HepG2 (cell line): ENCODE results near the gene MORN3. TPM values are rescaled to one million over a fixed set of nuclear protein-coding genes. Genes with fewer than 3 reads are reported as not detected.

ENCODE experiments used
- CBFB ChIP-seq: sonication (generic); formaldehyde crosslinking; IDR thresholded peaks from 2 replicates; pipeline ENCODE4 v1.4.0; 2020; ENCODE audit warnings: missing genetic modification reagents
- CENPX ChIP-seq: sonication (generic); formaldehyde crosslinking; IDR thresholded peaks from 2 replicates; pipeline ENCODE4 v1.9.0; 2021; ENCODE audit warnings: mild to moderate bottlenecking, missing genetic modification reagents, moderate library complexity
- CHCHD3 ChIP-seq: sonication (generic); formaldehyde crosslinking; IDR thresholded peaks from 2 replicates; pipeline ENCODE4 v1.8.0; 2022; ENCODE audit warnings: mild to moderate bottlenecking, missing genetic modification reagents, moderate library complexity
- HDAC1 ChIP-seq: sonication (generic); formaldehyde crosslinking; IDR thresholded peaks from 2 replicates; pipeline ENCODE4 v1.5.1; 2020; ENCODE audit warnings: mild to moderate bottlenecking, missing genetic modification reagents
- HDAC2 ChIP-seq: sonication (generic); formaldehyde crosslinking; IDR thresholded peaks from 2 replicates; pipeline ENCODE4 v1.4.0; 2020; ENCODE audit warnings: missing genetic modification reagents
- HOXA7 ChIP-seq: sonication (generic); formaldehyde crosslinking; IDR thresholded peaks from 2 replicates; pipeline ENCODE4 v1.8.1; 2022; ENCODE audit warnings: mild to moderate bottlenecking, missing genetic modification reagents, moderate library complexity
- KDM2A ChIP-seq: sonication (generic); formaldehyde crosslinking; IDR thresholded peaks from 2 replicates; pipeline ENCODE4 v1.4.0; 2020; ENCODE audit warnings: low read depth, missing genetic modification reagents, borderline replicate concordance
- KMT2B ChIP-seq: IDR thresholded peaks from 2 replicates; pipeline ENCODE4 v1.6.1; 2016; ENCODE audit warnings: missing genetic modification reagents, missing compliant biosample characterization
- POLR2A ChIP-seq, 2 experiments: IDR thresholded peaks; 2 replicates each; pipeline ENCODE4 v1.6.1; 2011; ENCODE audit warnings: low read depth in 2 of 2, low read length in 2 of 2, mild to moderate bottlenecking in 1 of 2, moderate library complexity in 1 of 2; ENCODE audit not compliant: insufficient read depth in 1 of 2
- ZNF605 ChIP-seq: sonication (generic); formaldehyde crosslinking; IDR thresholded peaks from 2 replicates; pipeline ENCODE4 v1.8.0; 2022; ENCODE audit warnings: mild to moderate bottlenecking, missing genetic modification reagents
- ZNF747 ChIP-seq: sonication (generic); formaldehyde crosslinking; IDR thresholded peaks from 2 replicates; pipeline ENCODE4 v1.8.1; 2023; ENCODE audit warnings: missing genetic modification reagents, mild to moderate bottlenecking, borderline replicate concordance
- polyA plus RNA-seq, 8 experiments: library from polyadenylated mRNA; depleted of rRNA in 3 of 8; stranded (reverse) in 7 of 8; unstranded in 1 of 8; fragments of >200 nt; fragmentation: Illumina TruSeq in 4 of 8; extraction: Trizol in 4 of 8; gene quantifications; 2 replicates each; pipeline versions ENCODE4 v1.2.1 to v1.2.3, GENCODE V29; 2011 to 2016; ENCODE audit warnings: low read depth in 4 of 8, missing spikeins in 1 of 8, mixed read lengths in 1 of 8; ENCODE audit not compliant: insufficient read depth in 1 of 8
- total RNA-seq, 5 experiments: library from RNA; depleted of rRNA; stranded (reverse); fragments of >200 nt; fragmentation: Illumina TruSeq; extraction: Trizol; gene quantifications; 2 replicates each; pipeline ENCODE4 v1.2.3, GENCODE V29; 2016; ENCODE audit warnings: low read depth in 1 of 5
- TF ChIP-seq, protein P1 (sequence below): IDR thresholded peaks from 2 replicates; pipeline ENCODE4 v1.6.1; 2012; ENCODE audit warnings: low read depth, low read length, improper control_type of control experiment
- TF ChIP-seq, protein P2 (sequence below): sonication (generic); formaldehyde crosslinking; IDR thresholded peaks from 2 replicates; pipeline ENCODE4 v1.8.0; 2023; ENCODE audit warnings: mild to moderate bottlenecking, missing genetic modification reagents
- TF ChIP-seq, protein P3 (sequence below): sonication (generic); formaldehyde crosslinking; IDR thresholded peaks from 2 replicates; pipeline ENCODE4 v1.4.0; 2020; ENCODE audit warnings: missing genetic modification reagents
- TF ChIP-seq, protein P4 (sequence below): sonication (generic); formaldehyde crosslinking; IDR thresholded peaks from 2 replicates; pipeline ENCODE4 v1.9.0; 2021; ENCODE audit warnings: missing genetic modification reagents, borderline replicate concordance
- TF ChIP-seq, protein P5 (sequence below): sonication (generic); formaldehyde crosslinking; IDR thresholded peaks from 2 replicates; pipeline ENCODE4 v1.5.0; 2020; ENCODE audit warnings: mild to moderate bottlenecking, missing genetic modification reagents, moderate library complexity

The MORN3 gene
- total and polyA plus RNA-seq, 2 of the 13 experiments (the other 11 are each of a cell fraction or from before 2014, with no cell fraction given), result 1.1 to 2.0 TPM

DNA sequence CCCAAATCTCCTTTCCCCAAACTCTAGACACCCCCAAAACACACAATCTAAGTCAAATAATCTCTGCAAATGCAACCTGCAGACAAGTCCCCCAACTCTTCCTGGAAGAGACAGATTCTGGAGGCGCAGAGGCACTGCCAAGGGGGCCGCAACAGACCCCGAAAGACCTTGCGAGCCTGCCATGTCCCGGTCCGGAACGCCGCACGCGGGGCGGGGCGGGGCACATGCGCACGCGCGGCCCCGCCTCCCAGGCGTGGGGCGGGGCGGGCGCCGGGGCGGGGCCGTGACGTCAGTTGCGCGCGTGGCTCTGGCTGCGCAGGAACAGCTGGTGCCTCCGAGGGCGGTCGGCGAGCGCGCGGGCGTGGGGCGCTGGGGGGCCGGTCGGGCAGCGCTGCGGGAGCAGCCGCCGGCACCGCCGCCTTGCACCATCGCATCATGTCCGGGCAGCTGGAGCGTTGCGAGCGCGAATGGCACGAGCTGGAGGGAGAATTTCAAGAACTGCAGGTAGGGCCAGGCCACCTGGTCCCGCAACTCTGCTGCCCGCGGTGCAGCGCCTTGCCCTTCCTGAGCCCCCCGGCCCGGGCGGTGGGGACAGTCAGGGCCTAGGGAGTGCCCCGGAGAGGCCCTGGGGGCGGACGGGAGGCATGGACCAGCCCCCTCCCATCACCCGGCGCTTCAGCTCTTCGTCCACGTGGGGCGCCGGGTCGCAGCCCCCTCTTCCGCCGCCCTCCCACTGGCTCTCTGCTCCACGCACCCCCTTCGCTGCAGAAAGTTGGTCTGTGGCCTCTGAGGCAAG is 43.2 kb upstream of the MORN3 start, which contains the start of gene TMEM120B (continued):
- TF ChIP-seq, protein P1, sequence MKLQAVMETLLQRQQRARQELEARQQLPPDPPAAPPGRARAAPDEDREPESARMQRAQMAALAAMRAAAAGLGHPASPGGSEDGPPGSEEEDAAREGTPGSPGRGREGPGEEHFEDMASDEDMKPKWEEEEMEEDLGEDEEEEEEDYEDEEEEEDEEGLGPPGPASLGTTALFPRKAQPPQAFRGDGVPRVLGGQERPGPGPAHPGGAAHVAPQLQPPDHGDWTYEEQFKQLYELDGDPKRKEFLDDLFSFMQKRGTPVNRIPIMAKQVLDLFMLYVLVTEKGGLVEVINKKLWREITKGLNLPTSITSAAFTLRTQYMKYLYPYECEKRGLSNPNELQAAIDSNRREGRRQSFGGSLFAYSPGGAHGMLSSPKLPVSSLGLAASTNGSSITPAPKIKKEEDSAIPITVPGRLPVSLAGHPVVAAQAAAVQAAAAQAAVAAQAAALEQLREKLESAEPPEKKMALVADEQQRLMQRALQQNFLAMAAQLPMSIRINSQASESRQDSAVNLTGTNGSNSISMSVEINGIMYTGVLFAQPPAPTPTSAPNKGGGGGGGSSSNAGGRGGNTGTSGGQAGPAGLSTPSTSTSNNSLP, result no peak
- TF ChIP-seq HDAC1 (CRISPR knock-in tag), result peak; percentile 71; the same call in 1 of the 2 replicates
- no peak for TF ChIP-seq ZNF747 (CRISPR knock-in tag)
- no peak for TF ChIP-seq CHCHD3 (CRISPR knock-in tag)
- TF ChIP-seq, protein P2, sequence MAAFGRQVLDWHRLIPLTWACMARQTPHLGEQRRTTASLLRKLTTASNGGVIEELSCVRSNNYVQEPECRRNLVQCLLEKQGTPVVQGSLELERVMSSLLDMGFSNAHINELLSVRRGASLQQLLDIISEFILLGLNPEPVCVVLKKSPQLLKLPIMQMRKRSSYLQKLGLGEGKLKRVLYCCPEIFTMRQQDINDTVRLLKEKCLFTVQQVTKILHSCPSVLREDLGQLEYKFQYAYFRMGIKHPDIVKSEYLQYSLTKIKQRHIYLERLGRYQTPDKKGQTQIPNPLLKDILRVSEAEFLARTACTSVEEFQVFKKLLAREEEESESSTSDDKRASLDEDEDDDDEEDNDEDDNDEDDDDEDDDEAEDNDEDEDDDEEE, result no peak
- peak; percentile 35; the same call in 1 of the 2 replicates for TF ChIP-seq KMT2B (CRISPR knock-in tag)
- peak; percentile 59; the same call in 1 of the 2 replicates for TF ChIP-seq KDM2A (CRISPR knock-in tag)
- no peak for TF ChIP-seq ZNF605 (CRISPR knock-in tag)
- TF ChIP-seq CBFB (CRISPR knock-in tag), result no peak
- TF ChIP-seq, protein P3, sequence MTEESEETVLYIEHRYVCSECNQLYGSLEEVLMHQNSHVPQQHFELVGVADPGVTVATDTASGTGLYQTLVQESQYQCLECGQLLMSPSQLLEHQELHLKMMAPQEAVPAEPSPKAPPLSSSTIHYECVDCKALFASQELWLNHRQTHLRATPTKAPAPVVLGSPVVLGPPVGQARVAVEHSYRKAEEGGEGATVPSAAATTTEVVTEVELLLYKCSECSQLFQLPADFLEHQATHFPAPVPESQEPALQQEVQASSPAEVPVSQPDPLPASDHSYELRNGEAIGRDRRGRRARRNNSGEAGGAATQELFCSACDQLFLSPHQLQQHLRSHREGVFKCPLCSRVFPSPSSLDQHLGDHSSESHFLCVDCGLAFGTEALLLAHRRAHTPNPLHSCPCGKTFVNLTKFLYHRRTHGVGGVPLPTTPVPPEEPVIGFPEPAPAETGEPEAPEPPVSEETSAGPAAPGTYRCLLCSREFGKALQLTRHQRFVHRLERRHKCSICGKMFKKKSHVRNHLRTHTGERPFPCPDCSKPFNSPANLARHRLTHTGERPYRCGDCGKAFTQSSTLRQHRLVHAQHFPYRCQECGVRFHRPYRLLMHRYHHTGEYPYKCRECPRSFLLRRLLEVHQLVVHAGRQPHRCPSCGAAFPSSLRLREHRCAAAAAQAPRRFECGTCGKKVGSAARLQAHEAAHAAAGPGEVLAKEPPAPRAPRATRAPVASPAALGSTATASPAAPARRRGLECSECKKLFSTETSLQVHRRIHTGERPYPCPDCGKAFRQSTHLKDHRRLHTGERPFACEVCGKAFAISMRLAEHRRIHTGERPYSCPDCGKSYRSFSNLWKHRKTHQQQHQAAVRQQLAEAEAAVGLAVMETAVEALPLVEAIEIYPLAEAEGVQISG (CRISPR knock-in tag), result 0 out of 2 replicates have a peak, but pooled peaks have one; percentile 12
- TF ChIP-seq POLR2A (IDR thresholded peaks at IDR 0.05; ENCODE audit: insufficient read depth in 1 of 2, low read depth in 2 of 2, low read length in 2 of 2), result peak; percentile 78 to 88
- no peak for TF ChIP-seq HOXA7 (CRISPR knock-in tag)
- no peak for TF ChIP-seq CENPX (CRISPR knock-in tag)
- peak; percentile 26; the same call in 1 of the 2 replicates for TF ChIP-seq HDAC2
- TF ChIP-seq, protein P4, sequence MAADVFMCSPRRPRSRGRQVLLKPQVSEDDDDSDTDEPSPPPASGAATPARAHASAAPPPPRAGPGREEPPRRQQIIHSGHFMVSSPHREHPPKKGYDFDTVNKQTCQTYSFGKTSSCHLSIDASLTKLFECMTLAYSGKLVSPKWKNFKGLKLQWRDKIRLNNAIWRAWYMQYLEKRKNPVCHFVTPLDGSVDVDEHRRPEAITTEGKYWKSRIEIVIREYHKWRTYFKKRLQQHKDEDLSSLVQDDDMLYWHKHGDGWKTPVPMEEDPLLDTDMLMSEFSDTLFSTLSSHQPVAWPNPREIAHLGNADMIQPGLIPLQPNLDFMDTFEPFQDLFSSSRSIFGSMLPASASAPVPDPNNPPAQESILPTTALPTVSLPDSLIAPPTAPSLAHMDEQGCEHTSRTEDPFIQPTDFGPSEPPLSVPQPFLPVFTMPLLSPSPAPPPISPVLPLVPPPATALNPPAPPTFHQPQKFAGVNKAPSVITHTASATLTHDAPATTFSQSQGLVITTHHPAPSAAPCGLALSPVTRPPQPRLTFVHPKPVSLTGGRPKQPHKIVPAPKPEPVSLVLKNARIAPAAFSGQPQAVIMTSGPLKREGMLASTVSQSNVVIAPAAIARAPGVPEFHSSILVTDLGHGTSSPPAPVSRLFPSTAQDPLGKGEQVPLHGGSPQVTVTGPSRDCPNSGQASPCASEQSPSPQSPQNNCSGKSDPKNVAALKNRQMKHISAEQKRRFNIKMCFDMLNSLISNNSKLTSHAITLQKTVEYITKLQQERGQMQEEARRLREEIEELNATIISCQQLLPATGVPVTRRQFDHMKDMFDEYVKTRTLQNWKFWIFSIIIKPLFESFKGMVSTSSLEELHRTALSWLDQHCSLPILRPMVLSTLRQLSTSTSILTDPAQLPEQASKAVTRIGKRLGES, result peak; percentile 25; the same call in 1 of the 2 replicates
- TF ChIP-seq, protein P5, sequence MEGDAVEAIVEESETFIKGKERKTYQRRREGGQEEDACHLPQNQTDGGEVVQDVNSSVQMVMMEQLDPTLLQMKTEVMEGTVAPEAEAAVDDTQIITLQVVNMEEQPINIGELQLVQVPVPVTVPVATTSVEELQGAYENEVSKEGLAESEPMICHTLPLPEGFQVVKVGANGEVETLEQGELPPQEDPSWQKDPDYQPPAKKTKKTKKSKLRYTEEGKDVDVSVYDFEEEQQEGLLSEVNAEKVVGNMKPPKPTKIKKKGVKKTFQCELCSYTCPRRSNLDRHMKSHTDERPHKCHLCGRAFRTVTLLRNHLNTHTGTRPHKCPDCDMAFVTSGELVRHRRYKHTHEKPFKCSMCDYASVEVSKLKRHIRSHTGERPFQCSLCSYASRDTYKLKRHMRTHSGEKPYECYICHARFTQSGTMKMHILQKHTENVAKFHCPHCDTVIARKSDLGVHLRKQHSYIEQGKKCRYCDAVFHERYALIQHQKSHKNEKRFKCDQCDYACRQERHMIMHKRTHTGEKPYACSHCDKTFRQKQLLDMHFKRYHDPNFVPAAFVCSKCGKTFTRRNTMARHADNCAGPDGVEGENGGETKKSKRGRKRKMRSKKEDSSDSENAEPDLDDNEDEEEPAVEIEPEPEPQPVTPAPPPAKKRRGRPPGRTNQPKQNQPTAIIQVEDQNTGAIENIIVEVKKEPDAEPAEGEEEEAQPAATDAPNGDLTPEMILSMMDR, result peak; percentile 15; the same call in 1 of the 2 replicates
